Smooth muscle cell (in vitro differentiated cells): ENCODE results near the gene SLC30A1. TPM values are rescaled to one million over a fixed set of nuclear protein-coding genes. Genes with fewer than 3 reads are reported as not detected.

Experiments used
- DNase-seq: peaks from one replicate; lab custom pipeline; 2025; ENCODE audit not compliant: unreplicated experiment; lab: John Stamatoyannopoulos, UW
- H2AFZ ChIP-seq: fragments of 200-600 bp; sonication (generic); 2 replicates; pipeline ENCODE4 v1.6.0; 2016; ENCODE audit warnings: antibody characterized with exemption, low read depth, mild to moderate bottlenecking
- H3F3A ChIP-seq: fragments of 200-600 bp; sonication (generic); 2 replicates; pipeline ENCODE4 v1.6.0; 2017; ENCODE audit warnings: antibody characterized with exemption, low read depth
- H3K27ac ChIP-seq: fragments of 200-600 bp; sonication (generic); 2 replicates; pipeline ENCODE4 v1.5.1; 2016; ENCODE audit warnings: low read depth, mild to moderate bottlenecking
- H3K27me3 ChIP-seq: fragments of 200-600 bp; sonication (generic); 2 replicates; pipeline ENCODE4 v1.6.1; 2016; ENCODE audit warnings: low read depth, mild to moderate bottlenecking
- H3K36me3 ChIP-seq: fragments of 200-600 bp; sonication (generic); 2 replicates; pipeline ENCODE4 v1.5.1; 2016; ENCODE audit warnings: low read depth
- H3K4me1 ChIP-seq: fragments of 200-600 bp; sonication (generic); 2 replicates; pipeline ENCODE4 v1.5.1; 2016; ENCODE audit warnings: low read depth
- H3K4me2 ChIP-seq: fragments of 200-600 bp; sonication (generic); 2 replicates; pipeline ENCODE4 v1.6.0; 2016; ENCODE audit warnings: mild to moderate bottlenecking
- H3K4me3 ChIP-seq: fragments of 200-600 bp; sonication (generic); 2 replicates; pipeline ENCODE4 v1.5.1; 2016; ENCODE audit warnings: mild to moderate bottlenecking
- H3K79me2 ChIP-seq: fragments of 200-600 bp; sonication (generic); 2 replicates; pipeline ENCODE4 v1.6.0; 2016; ENCODE audit warnings: low read depth, mild to moderate bottlenecking
- H3K9ac ChIP-seq: fragments of 200-600 bp; sonication (generic); 2 replicates; pipeline ENCODE4 v1.6.0; 2016; ENCODE audit warnings: low read depth
- H3K9me3 ChIP-seq: fragments of 200-600 bp; sonication (generic); replicated peaks from 2 replicates; pipeline ENCODE4 v1.5.1; 2016; ENCODE audit warnings: low read depth
- H4K20me1 ChIP-seq: fragments of 200-600 bp; sonication (generic); 2 replicates; pipeline ENCODE4 v1.6.0; 2016; ENCODE audit warnings: low read depth
- CTCF ChIP-seq: fragments of 200-600 bp; sonication (generic); IDR thresholded peaks from 2 replicates; pipeline ENCODE4 v1.5.1; 2017; ENCODE audit warnings: borderline replicate concordance, mild to moderate bottlenecking, antibody characterized with exemption; ENCODE audit not compliant: insufficient read depth, poor library complexity, severe bottlenecking
- WGBS: methylation state at CpG from one replicate; pipeline ENCODE4 v1.1.7; 2016; ENCODE audit warnings: low lambda C conversion rate; 5-methylcytosine and 5-hydroxymethylcytosine counted together
- polyA plus RNA-seq: library from polyadenylated mRNA; unstranded; fragments of >200 nt; fragmentation: Nextera tagmentation; extraction: Ambion mirVana; gene quantifications from 2 replicates; pipeline ENCODE4 v1.2.1, GENCODE V29; 2016
- total RNA-seq: library from RNA; depleted of rRNA; stranded (reverse); fragments of >200 nt; gene quantifications from 2 replicates; pipeline ENCODE4 v1.2.3, GENCODE V29; 2014

Gene SLC30A1
- total and polyA plus RNA-seq, 2 experiments from 2014 or later, result 8.0 to 19.0 TPM

GRCh38 chr1:211587123-211587522, 8.2 kb upstream of the SLC30A1 start:
- Histone ChIP-seq H3K79me2 (no peaks in the 10 kb centered on the region), H3K4me1 (no peaks in the 10 kb centered on the region), H3K9me3 (no peaks in the 10 kb centered on the region), H4K20me1 (no peaks in the 10 kb centered on the region), H3K27me3 (no peaks in the 10 kb centered on the region), H2AFZ (no peak overlapping the region), H3K9ac (no peak overlapping the region), H3K4me2 (no peak overlapping the region), H3K36me3 (no peaks in the 10 kb centered on the region), H3K4me3 (no peak overlapping the region), H3F3A (peaks cover 11% of the 10 kb centered on the region), H3K27ac (no peak overlapping the region)
- no peak for TF ChIP-seq CTCF
- DNase-seq, result no peak
- WGBS, result 93% methylated on average over 2 of the region's 2 CpGs

DNA sequence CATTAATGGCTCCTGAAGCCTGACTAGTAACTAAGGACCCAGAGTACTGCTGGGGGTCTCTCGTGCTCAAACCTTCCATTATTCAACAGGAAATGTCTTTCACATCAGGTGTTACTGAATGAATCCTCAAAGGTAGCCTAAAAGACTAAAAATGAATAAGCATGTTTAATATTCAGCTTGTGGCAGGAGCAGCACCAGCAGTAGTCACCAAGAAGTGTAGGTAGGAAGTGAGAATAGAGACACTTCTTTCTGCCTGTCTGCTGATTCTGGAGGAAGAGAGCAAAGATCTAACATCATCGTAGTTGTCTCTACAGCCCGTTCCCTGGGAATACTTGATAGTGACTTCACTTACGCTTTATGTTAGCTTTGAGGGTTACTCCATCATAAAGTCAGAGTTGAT, 7.6 kb upstream of the SLC30A1 start:
- Histone ChIP-seq H3F3A (peaks cover 8% of the 10 kb centered on the region), H2AFZ (no peak overlapping the region), H3K4me1 (peaks cover 6% of the 10 kb centered on the region), H3K79me2 (no peaks in the 10 kb centered on the region), H3K9ac (no peak overlapping the region), H3K9me3 (no peaks in the 10 kb centered on the region), H3K27me3 (no peaks in the 10 kb centered on the region), H3K27ac (no peak overlapping the region), H3K36me3 (no peaks in the 10 kb centered on the region), H4K20me1 (no peaks in the 10 kb centered on the region), H3K4me2 (no peak overlapping the region), H3K4me3 (no peak overlapping the region)
- 82% methylated on average over 4 of the region's 4 CpGs for WGBS
- TF ChIP-seq CTCF, result no peak
- DNase-seq, result no peak

- no peak overlapping the region for H3K27ac ChIP-seq
- H3K4me1 ChIP-seq, result peaks cover 15% of the 10 kb centered on the region
- no peaks in the 10 kb centered on the region for H3K36me3 ChIP-seq
- H3K4me3 ChIP-seq, result no peak overlapping the region
- H3K9ac ChIP-seq, result no peak overlapping the region
- no peaks in the 10 kb centered on the region for H3K27me3 ChIP-seq
- peaks cover under 1% of the 10 kb centered on the region for H4K20me1 ChIP-seq
- peaks cover 5% of the 10 kb centered on the region for H3K79me2 ChIP-seq
- peak overlapping the region; percentile 1 for H2AFZ ChIP-seq
- no peak overlapping the region for H3K4me2 ChIP-seq
- H3K9me3 ChIP-seq, result no peaks in the 10 kb centered on the region
- DNase-seq, result no peak
- peaks cover 7% of the 10 kb centered on the region for H3F3A ChIP-seq
- no peak for TF ChIP-seq CTCF
- 74% methylated on average over 11 of the region's 11 CpGs for WGBS
These were observed 4.3 kb upstream of the SLC30A1 start for GRCh38 chr1:211583011-211583992.
